Spleen (tissue), 7 donors: ENCODE results near the gene CSF2RB.

Source experiments
- CTCF ChIP-seq, 11 experiments: fragments of 200-600 bp in 7 of 11; fragments of 450-650 bp in 4 of 11; sonication (generic) in 4 of 11; IDR thresholded peaks in 8 of 11; conservative IDR thresholded peaks in 3 of 11; 1 replicate in 7 of 11; 2 replicates in 4 of 11; pipeline versions ENCODE4 v1.4.0 to v1.8.0; 2016 to 2021; ENCODE audit warnings: antibody characterized with exemption in 11 of 11, inconsistent platforms in 4 of 11, mild to moderate bottlenecking in 1 of 11
- POLR2A ChIP-seq, 3 donors: fragments of 450-650 bp; IDR thresholded peaks; one replicate each; pipeline ENCODE4 v1.5.1; 2017; ENCODE audit warnings: antibody characterized with exemption in 3 of 3, mild to moderate bottlenecking in 1 of 3
- donor health status: DM: no; HTN: no; CAD: no; lungs with moderate emphysema.
- donor health status: DM: no; HTN: no; CAD: no.
- donor health status: DM: no; HTN: no; CAD: no.

- no peak for TF ChIP-seq CTCF (IDR thresholded peaks at IDR 0.05 in 8 of 11, conservative IDR thresholded peaks at IDR 0.05 in 3 of 11)
- no peak for TF ChIP-seq POLR2A (IDR thresholded peaks at IDR 0.05)
Observed at GRCh38 chr22:36976606-36977005, 63.2 kb downstream of the CSF2RB start.
